HepG2 (cell line): Measurements from ENCODE around the gene KIF3C. TPM values are rescaled to one million over a fixed set of nuclear protein-coding genes. Genes with fewer than 3 reads are reported as not detected.
A peak's percentile ranks its signal among the peaks of the same experiment; 100 is the strongest.

Source experiments
- AGO2 ChIP-seq: fragments of 200-400 bp; formaldehyde crosslinking; optimal IDR thresholded peaks from 2 replicates; pipeline ENCODE3; 2017; ENCODE audit warnings: mild to moderate bottlenecking, low read depth, low read length, moderate library complexity
- CERS6 ChIP-seq: sonication (generic); formaldehyde crosslinking; IDR thresholded peaks from 2 replicates; pipeline ENCODE4 v1.5.0; 2020; ENCODE audit warnings: missing genetic modification reagents
- GLI4 ChIP-seq: sonication (generic); formaldehyde crosslinking; IDR thresholded peaks from 2 replicates; pipeline ENCODE4 v1.5.1; 2020; ENCODE audit warnings: missing genetic modification reagents, mild to moderate bottlenecking, moderate library complexity, borderline replicate concordance
- HES4 ChIP-seq: sonication (generic); formaldehyde crosslinking; IDR thresholded peaks from 2 replicates; pipeline ENCODE4 v1.9.0; 2021; ENCODE audit warnings: mild to moderate bottlenecking, missing genetic modification reagents, borderline replicate concordance
- HIC2 ChIP-seq: sonication (generic); formaldehyde crosslinking; IDR thresholded peaks from 2 replicates; pipeline ENCODE4 v1.9.0; 2022; ENCODE audit warnings: low read depth, missing genetic modification reagents
- KMT2B ChIP-seq: IDR thresholded peaks from 2 replicates; pipeline ENCODE4 v1.6.1; 2016; ENCODE audit warnings: missing genetic modification reagents, missing compliant biosample characterization
- LBX2 ChIP-seq: sonication (generic); formaldehyde crosslinking; IDR thresholded peaks from 2 replicates; pipeline ENCODE4 v1.5.0; 2020; ENCODE audit warnings: missing genetic modification reagents, mild to moderate bottlenecking, borderline replicate concordance
- MED13 ChIP-seq: sonication (generic); formaldehyde crosslinking; IDR thresholded peaks from 2 replicates; pipeline ENCODE4 v1.5.0; 2020; ENCODE audit warnings: missing genetic modification reagents
- MXD1 ChIP-seq: sonication (generic); formaldehyde crosslinking; IDR thresholded peaks from 2 replicates; pipeline ENCODE4 v1.4.0; 2020; ENCODE audit warnings: mild to moderate bottlenecking, missing genetic modification reagents
- PCBP2 ChIP-seq: fragments of 200-400 bp; formaldehyde crosslinking; optimal IDR thresholded peaks from 2 replicates; pipeline ENCODE3; 2018; ENCODE audit warnings: low read length, low read depth; ENCODE audit not compliant: poor library complexity, severe bottlenecking
- RNF219 ChIP-seq: sonication (generic); formaldehyde crosslinking; IDR thresholded peaks from 2 replicates; pipeline ENCODE4 v1.5.0; 2020; ENCODE audit warnings: mild to moderate bottlenecking, missing genetic modification reagents
- TCF12 ChIP-seq, 2 experiments: fragments of 450-650 bp in 1 of 2; sonication (generic) in 1 of 2; formaldehyde crosslinking in 1 of 2; IDR thresholded peaks; 2 replicates each; pipeline versions ENCODE4 v1.6.1 to v1.8.0; 2017 to 2022; ENCODE audit warnings: antibody characterized with exemption in 1 of 2, mild to moderate bottlenecking in 1 of 2, missing genetic modification reagents in 1 of 2, moderate library complexity in 1 of 2
- ZBTB20 ChIP-seq: sonication (generic); formaldehyde crosslinking; IDR thresholded peaks from 2 replicates; pipeline ENCODE4 v1.8.1; 2023; ENCODE audit warnings: missing genetic modification reagents, low read depth, mild to moderate bottlenecking, borderline replicate concordance
- ZFP1 ChIP-seq: IDR thresholded peaks from 2 replicates; pipeline ENCODE4 v1.6.1; 2016
- ZFP36L2 ChIP-seq: sonication (generic); formaldehyde crosslinking; IDR thresholded peaks from 2 replicates; pipeline ENCODE4 v1.4.0; 2020; ENCODE audit warnings: missing genetic modification reagents
- ZKSCAN1 ChIP-seq: fragments of 150-350 bp; IDR thresholded peaks from 2 replicates; pipeline ENCODE4 v1.6.1; 2014; ENCODE audit warnings: low read length
- ZNF33A ChIP-seq: sonication (generic); formaldehyde crosslinking; IDR thresholded peaks from 2 replicates; pipeline ENCODE4 v1.5.1; 2020; ENCODE audit warnings: missing genetic modification reagents, mild to moderate bottlenecking, moderate library complexity, borderline replicate concordance
- ZNF446 ChIP-seq: sonication (generic); formaldehyde crosslinking; IDR thresholded peaks from 2 replicates; pipeline ENCODE4 v1.5.0; 2020; ENCODE audit warnings: mild to moderate bottlenecking, missing genetic modification reagents
- ZNF460 ChIP-seq: sonication (generic); formaldehyde crosslinking; IDR thresholded peaks from 2 replicates; pipeline ENCODE4 v1.5.1; 2020; ENCODE audit warnings: missing genetic modification reagents, mild to moderate bottlenecking, borderline replicate concordance
- ZNF512 ChIP-seq: sonication (generic); formaldehyde crosslinking; IDR thresholded peaks from 2 replicates; pipeline ENCODE4 v1.4.0; 2020; ENCODE audit warnings: mild to moderate bottlenecking, missing genetic modification reagents
- ZNF660 ChIP-seq: sonication (generic); formaldehyde crosslinking; IDR thresholded peaks from 2 replicates; pipeline ENCODE4 v1.5.1; 2020; ENCODE audit warnings: mild to moderate bottlenecking, low read depth, missing genetic modification reagents, borderline replicate concordance
- ZNF891 ChIP-seq: sonication (generic); formaldehyde crosslinking; IDR thresholded peaks from 2 replicates; pipeline ENCODE4 v1.5.0; 2020; ENCODE audit warnings: mild to moderate bottlenecking, missing genetic modification reagents
- polyA plus RNA-seq, 8 experiments: library from polyadenylated mRNA; depleted of rRNA in 3 of 8; stranded (reverse) in 7 of 8; unstranded in 1 of 8; fragments of >200 nt; fragmentation: Illumina TruSeq in 4 of 8; extraction: Trizol in 4 of 8; gene quantifications; 2 replicates each; pipeline versions ENCODE4 v1.2.1 to v1.2.3, GENCODE V29; 2011 to 2016; ENCODE audit warnings: low read depth in 4 of 8, missing spikeins in 1 of 8, mixed read lengths in 1 of 8; ENCODE audit not compliant: insufficient read depth in 1 of 8
- total RNA-seq, 5 experiments: library from RNA; depleted of rRNA; stranded (reverse); fragments of >200 nt; fragmentation: Illumina TruSeq; extraction: Trizol; gene quantifications; 2 replicates each; pipeline ENCODE4 v1.2.3, GENCODE V29; 2016; ENCODE audit warnings: low read depth in 1 of 5

KIF3C gene
- total and polyA plus RNA-seq, 2 of the 13 experiments (the other 11 are each of a cell fraction or from before 2014, with no cell fraction given), result 3.6 to 4.9 TPM

- TF ChIP-seq ZNF891 (CRISPR knock-in tag) (peak; percentile 52; the same call in 1 of the 2 replicates), CERS6 (no peak), GLI4 (no peak), ZBTB20 (no peak), HES4 (no peak), MXD1 (CRISPR knock-in tag) (no peak), ZNF446 (CRISPR knock-in tag) (peak; percentile 46; the same call in 1 of the 2 replicates), HIC2 (CRISPR knock-in tag) (no peak), KMT2B (CRISPR knock-in tag) (no peak), RNF219 (CRISPR knock-in tag) (no peak), ZNF512 (no peak), ZNF660 (CRISPR knock-in tag) (no peak), AGO2 (no peak), ZNF33A (no peak), MED13 (CRISPR knock-in tag) (no peak), PCBP2 (no peak), ZNF460 (CRISPR knock-in tag) (no peak), ZFP1 (CRISPR knock-in tag) (no peak), TCF12 (IDR thresholded peaks at IDR 0.05) (no peak), TCF12 (CRISPR knock-in tag; IDR thresholded peaks at IDR 0.05) (peak; percentile 35; the same call in 1 of the 2 replicates), ZKSCAN1 (no peak), ZFP36L2 (CRISPR knock-in tag) (no peak), LBX2 (CRISPR knock-in tag) (no peak)
Measured at GRCh38 chr2:25982273-25982967, at the start of gene KIF3C (continued).
